Putamen (tissue), 1 donor: ENCODE results near the gene SUSD2.

Experiments
- DNase-seq: peaks from one replicate; pipeline ENCODE4 v3.0.0-alpha.2; 2016; ENCODE audit warnings: low spot score

SUSD2 gene

DNA sequence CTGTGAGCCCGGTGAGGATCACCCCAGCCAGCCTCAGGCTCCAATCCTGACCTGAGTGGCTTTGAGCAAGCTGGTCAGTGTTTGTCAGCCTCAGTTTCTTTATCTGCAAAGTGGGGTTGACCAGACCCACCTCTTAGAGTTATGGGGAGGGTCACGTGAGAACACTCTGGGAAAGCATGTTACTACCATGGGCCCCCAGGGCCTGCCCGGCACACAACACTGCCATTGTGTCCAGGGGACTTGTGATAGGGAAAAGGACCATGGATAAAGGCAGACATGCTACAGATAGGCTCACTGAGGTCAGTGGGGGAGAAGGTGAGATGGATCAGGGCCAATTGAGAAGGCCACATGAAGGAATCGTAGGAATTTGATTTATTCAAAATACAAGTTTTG lies 32.1 kb upstream of the SUSD2 start:
- DNase-seq = no peak

GRCh38 chr22:24153353-24153752 lies 27.9 kb upstream of the SUSD2 start:
- no peak for DNase-seq

DNA sequence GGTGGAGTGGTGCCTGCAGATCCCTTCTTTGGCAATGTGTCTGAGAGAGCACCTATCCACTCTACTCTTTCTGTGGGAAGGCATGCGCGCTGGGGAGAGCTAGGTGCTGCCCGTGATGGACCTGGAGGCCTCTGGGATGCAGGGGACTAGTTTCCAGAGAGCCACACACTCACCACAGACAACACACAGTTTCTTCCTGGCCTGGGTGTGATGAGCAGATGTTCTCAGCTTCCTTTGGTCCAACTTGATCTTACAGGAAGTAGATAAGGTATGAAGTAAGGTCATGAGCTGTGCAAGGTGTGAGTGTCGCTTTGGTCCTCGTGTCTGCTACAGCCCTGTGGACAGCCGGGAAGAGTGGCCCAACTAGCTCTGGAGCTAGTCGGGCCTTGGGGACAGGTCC lies 27.3 kb upstream of the SUSD2 start:
- DNase-seq = no peak

- DNase-seq = no peak
These were observed 26.5 kb upstream of the SUSD2 start for GRCh38 chr22:24154826-24155225.

DNA sequence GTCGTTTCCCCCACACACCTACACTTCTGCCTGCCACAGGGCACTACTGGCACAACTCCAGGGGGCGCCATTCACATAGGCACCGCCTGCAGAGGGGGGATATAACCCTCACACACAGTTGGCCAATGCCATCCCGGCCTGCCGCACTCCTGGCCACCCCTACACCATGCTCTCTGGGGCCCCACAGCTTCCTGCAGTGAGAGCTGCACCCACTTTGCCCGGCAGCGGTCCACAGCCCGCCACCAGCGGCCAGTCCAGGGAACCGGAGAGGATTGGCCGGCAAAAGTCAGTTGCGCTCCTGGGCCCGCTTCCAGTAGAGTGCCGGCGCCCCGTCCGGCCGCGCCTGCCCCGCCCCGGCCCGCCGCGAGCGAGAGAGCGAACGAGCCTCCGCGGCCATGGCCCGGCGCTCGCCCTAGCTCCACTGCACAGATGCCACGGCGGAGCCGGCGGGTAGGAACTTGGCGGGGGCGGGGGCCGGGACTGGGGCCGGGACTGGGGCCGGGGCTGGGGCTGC lies 25.6 kb upstream of the SUSD2 start:
- no peak for DNase-seq

DNA sequence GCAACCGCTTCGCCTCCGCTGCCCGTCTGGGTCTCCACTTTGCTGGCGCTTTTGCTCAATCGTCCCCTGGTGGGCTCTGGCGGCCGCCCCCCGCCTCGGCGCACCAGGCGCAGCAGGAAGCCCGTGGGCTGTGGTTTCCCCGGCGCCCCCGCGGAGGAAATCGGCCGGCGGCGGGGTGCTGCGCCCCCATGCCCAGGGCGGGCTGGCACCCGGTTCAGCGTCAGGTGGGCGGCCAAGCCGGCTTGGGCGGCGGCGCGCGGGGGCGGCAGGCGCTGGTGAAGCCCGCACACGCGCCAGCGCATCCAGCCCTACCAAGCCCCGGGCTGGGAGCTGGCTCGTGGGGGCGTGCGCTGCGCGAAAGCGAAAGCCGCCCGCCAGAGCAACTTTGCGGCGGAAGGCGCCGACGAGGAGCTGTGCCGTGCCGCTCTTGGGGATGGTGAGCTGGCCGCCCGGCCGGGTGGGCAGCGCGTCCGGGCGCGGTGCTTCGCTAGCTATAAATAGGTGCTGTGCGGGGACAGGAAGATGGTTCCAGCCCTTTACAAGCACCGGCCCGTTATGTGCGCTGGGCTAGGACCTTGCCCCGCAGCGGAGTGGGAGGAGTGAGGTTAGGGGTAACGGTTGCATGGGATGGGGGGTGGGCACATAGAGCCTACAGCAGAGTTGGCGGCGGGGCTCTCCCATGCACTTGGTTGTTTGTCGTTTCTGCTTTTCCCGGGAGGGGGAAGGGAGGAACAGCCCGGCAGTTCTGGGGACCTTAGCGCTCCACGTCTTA lies 25.0 kb upstream of the SUSD2 start:
- DNase-seq = no peak

- DNase-seq = peak; percentile 49
These were observed 24.1 kb upstream of the SUSD2 start for GRCh38 chr22:24156913-24157821.

- DNase-seq = peak; percentile 61
These were observed 23.5 kb upstream of the SUSD2 start for GRCh38 chr22:24157822-24158135.

DNA sequence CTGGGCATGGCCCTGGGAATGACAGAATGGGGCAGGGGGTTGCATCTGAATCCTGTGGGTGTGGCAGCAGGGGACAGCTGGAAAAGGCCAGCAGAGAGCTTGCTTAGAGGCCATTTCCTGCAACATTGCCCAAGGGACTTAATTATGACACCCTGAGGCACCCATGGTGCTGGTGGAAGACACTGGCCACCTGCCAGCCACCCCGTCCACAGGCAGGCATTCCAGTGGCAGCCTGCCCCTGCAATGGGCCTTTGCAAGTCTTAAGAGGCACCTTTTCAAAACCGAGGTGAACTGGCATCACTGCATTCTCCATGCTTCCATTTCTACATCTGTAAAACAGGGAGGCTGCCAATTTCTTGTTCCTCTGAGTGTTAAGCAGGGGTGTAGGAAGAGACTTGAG lies 21.6 kb upstream of the SUSD2 start:
- DNase-seq = no peak

DNA sequence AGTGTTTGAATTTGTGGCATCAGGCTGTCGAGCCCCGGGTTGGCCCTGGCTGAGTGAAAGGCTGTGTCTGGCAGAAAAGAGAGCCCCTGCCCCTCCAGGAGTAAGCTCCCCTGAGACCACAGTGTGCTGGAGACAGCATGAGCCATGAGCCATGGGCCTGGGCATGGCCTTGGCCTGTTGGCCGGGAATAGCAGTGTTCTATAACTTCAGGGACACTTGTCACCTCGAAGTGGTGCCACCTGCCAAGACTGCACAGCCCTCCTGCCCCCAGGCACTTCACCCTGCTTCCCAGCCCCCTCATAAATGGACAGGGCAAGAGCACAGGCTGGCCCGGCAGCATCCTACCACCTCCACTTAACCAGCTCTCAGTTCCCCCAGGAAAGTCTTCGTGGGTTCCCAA lies 20.7 kb upstream of the SUSD2 start:
- DNase-seq = no peak

DNA sequence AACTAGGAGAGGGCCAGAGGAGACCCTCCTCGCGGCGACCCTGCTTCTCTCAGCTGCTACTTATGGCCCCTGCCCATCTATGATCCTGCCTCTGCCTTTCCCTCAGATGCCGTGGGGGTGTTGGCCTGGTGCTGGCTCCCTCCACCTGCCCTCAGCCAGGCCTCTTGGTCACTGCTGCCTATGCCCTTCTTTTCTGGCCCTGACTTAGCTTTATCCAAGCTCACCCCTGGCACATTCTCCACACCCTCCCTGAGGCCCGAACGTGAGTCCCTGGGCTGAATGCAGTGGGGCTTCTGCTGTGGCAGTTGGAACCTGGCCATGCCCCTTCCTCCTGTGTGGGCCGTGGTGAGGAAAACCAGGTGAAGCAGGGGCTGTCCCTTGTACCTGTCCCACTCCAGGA lies 19.8 kb upstream of the SUSD2 start:
- no peak for DNase-seq

DNA sequence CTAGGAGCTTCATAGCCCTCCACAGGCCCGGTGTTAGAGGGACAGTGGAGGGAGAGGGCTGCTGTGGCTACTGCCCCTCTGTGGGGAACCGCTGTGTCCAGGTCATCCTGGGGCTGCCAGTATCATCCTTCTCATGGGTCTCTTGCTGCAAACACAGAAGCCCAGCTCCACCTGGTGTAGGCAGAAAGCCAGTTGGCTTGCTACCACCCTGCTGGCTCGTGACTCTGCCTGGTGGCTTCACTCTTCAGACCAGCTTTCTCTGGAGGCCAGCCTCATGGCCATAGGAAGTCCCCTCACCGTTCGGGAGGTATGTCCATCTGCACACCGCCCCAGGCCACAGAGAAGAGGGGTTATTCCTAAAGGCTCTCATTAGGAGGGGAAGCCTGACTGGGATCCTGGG lies 19.4 kb upstream of the SUSD2 start:
- DNase-seq = no peak

GRCh38 chr22:24162436-24162835 lies 18.9 kb upstream of the SUSD2 start:
- DNase-seq = no peak

DNA sequence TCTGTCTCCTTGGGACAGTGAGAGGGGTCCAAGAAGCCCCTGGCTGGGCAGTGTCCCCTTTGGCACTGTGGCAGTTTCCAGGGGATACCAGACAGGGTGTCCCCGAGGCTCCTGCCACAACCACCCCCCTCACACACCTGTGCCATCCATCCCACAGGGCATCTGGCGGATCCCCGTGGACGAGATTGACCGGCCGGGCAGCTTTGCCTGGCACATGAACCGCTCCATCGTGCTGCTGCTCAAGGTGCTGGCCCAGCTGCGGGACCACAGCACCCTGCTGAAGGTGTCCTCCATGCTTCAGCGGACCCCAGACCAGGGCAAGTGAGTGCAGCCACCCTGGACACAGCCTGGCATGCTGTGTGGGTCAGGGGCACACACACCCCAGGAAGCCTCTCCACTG lies 17.0 kb upstream of the SUSD2 start:
- DNase-seq = no peak

DNA sequence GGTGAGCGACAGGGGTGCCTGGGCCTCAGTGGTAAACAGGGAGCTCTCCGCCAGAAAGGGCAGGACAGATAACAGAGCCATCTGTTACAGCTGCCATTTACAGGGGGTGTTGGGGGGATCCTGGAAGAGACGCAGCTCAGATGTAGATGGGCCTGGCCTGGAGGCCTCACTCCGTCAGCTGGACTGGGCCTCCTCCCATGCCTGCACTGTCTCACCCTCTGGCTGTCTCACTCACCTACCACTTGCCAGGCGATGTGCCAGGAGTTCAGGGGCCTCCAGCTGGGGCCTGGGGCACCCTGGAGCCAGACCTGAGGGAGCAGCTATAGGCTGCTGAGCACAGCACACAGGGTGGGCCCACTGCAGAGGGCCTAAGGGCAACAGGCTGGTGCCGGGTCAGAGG lies 16.3 kb upstream of the SUSD2 start:
- no peak for DNase-seq

DNA sequence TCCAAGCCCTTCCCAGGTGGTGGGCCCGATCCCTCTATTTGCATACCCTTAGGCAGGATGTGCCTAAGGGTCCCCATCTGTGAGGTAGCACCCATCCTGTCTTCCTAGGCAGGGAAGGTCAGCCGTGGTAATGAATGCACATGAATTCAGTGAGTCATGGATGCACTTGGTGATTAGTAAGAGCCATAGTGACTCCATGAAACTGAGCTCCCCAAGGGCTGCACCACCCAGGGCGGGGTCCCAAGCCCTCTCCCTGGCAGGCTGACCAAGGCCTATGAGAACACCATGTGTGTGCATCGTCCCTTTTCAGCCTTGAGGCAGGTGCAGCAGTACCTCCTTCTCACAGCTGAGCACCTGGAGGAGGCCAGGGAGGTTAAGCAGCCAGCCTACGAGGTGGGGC lies 15.6 kb upstream of the SUSD2 start:
- no peak for DNase-seq

DNA sequence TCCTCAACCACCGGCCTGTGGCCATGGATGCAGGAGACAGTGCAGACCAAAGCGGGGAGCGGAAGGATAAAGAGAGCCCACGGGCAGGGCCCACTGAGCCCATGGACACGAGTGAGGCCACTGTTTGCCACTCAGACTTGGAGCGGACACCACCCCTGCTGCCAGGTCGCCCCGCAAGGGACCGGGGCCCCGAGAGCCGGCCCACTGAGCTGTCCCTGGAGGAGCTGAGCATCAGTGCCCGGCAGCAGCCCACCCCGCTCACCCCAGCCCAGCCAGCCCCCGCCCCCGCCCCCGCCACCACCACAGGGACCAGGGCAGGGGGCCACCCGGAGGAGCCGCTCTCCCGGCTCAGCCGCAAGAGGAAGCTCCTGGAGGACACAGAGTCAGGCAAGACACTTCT lies 14.5 kb upstream of the SUSD2 start:
- DNase-seq = no peak

DNA sequence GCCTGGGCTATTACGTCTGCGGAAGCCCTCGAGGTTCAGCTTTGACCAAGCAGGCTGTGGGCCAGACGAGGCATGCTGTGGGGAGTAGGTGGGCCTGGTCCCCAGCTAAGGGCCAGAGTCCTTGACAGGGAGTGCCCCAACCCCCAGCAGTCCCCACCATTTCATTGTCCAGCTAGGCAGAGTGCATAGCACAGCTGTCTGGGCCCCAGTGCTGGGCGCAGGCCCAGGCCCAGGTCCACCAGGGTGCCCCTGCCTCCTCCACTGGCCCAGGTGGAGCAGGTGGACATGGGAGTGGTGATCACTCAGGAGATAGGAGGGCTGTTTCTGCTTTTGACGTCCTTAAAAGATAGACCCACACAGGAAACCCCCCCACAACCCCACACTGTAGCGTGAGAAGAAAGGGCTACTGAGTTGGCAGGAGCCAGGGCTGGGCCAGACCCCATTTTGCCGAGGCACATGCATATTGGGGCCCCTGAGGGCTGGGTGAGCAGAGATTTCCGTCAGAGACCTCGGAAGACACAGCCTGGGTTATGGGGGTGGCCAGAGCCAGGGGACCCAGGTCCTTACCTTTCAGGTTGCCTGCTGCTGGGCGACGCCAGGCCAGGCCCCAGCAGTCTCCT lies 11.7 kb upstream of the SUSD2 start:
- no peak for DNase-seq

DNA sequence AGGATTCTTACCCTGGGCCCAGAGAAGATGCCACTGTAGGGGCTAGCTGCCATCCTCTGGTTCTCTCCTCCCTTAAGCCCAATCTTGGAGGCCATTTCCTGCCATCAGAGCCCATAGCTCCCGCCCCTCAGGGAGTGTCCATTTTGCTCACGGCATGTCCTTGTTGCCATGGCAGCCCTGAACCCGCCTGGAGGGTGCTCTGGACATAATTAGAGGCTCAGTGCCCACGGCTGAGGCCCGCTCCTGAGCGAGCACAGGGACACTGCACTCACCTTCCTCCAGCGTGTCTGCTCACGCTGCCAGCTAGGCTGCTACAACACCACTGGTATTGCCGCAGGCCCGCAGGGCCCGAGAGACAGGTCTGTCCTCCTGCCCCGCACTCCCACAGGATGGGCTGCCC lies 11.1 kb upstream of the SUSD2 start:
- no peak for DNase-seq

- no peak for DNase-seq
These were observed 10.7 kb upstream of the SUSD2 start for GRCh38 chr22:24170632-24171031.

DNA sequence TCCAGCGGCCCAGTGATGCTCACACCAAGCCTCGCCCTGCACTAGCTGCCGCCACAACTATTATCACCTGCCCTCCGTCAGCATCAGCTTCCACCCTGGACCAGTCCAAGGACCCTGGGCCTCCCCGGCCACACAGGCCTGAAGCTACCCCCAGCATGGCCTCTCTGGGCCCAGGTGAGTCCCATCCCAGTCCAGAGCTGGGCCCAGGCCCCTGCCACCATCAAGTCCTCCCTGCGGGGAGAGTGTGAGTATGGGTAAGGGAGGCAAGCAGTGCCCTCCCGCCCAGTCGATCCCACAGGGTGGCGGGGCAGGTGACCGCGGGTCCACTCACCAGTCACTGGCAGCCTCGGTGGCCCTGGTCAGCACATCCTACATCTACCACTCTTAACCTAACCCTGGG lies 9.5 kb upstream of the SUSD2 start:
- DNase-seq = no peak

DNA sequence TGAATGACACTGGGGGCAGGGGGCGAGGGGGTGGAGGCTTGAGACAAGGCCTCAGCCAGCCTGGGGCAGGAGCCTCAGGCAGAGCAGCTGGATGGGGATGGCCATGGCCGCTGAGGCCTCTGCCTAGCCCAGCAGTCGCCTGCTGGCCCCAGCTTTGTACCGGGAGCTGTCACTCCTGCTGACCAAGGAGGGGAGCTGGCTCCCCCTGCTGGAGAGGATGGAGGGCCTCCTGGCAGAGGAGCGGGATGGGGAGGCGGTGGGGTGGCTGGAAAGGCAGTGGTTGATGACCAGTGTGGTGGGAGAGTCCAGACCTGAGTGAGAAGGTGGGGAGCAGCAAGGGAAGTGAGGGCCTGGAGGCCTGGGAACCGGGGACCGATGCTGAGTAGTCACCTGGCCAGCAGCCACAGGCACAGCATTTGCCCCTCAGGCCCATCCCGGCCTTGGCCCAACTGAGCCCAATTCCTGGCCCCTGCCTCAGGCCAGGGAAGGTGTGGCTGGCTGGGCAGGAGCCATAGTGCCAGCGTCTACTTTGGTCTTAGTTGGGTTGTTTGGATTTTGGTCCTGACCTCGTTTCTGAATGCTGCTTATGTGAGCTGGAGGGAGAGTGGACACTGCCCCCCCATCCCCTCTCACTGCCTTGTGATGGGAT lies 6.0 kb upstream of the SUSD2 start:
- peak; percentile 44 for DNase-seq
